DMS79 treated with DMSO at 0.1 percent for 48 hours (cell line): Measurements from ENCODE around the gene TMEM95.
A peak's percentile ranks its signal among the peaks of the same experiment; 100 is the strongest.

Experiments used
- DNase-seq: peaks from one replicate; lab custom pipeline; 2025; lab: John Stamatoyannopoulos, UW

The TMEM95 gene, protein sequence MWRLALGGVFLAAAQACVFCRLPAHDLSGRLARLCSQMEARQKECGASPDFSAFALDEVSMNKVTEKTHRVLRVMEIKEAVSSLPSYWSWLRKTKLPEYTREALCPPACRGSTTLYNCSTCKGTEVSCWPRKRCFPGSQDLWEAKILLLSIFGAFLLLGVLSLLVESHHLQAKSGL

DNA sequence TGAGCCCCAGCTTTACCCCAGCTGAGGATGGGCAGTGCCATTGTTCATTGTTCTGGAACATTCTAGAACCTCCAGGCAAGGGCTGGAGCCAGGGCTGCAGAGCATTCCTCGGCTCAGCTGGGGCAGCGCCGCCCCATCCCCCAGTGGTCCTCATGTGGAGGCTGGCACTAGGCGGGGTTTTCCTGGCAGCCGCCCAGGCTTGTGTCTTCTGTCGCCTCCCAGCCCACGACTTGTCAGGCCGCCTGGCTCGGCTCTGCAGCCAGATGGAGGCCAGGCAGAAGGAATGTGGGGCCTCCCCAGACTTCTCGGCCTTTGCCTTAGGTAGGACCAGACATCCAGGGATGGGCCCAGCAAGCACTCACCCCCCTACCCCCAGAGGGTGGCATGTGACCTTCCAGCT lies at the start of gene TMEM95:
Gene TMEM95, plus strand, starts transcription at position 104 of the 400 bp plus-strand sequence. Its CDS starts 49 bp downstream, at position 153.
- DNase-seq = no peak

DNA sequence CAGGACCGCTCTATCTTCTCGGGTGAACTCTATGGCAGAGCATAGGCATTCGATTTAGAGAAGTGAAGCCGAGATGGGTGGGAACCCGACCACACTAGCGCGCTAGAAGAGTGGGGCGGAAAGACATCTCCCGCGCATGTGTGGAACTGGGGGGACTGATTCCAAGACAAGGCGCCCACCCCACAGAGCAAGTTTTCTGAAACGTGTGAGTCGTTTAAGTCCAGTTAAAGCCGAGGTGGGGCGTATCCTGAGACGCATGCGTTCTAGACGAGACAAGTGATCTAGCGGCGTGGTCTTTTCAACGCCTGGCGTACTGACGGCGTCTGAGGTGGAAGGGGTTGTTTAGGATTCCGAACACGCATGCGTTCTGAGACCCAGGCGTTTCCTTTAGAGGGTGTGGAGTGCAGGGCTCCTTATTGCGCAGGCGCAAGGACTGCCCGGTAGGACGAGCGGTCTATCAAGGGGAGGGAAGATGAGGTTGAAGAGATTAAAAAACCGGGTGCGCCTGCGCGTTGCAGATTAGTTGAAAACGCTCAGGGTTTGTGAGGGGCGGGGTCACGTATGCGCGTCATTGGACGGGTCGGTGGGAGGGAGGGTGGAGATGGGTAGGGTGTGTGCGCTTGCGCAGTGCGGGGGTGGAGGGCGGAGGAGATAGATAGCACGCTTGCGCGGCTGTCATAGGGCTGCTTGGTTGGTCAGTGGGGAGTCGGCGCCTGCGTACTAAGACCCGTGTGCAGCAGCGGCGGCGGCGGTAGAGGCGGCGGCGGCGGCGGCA lies 47.9 kb upstream of the TMEM95 start, which contains the start of gene EIF5A:
Gene EIF5A, plus strand, starts transcription at position 718 of the 775 bp plus-strand sequence. CDS start 2,008 bp downstream, outside the sequence.
- DNase-seq = peak; percentile 99

DNA sequence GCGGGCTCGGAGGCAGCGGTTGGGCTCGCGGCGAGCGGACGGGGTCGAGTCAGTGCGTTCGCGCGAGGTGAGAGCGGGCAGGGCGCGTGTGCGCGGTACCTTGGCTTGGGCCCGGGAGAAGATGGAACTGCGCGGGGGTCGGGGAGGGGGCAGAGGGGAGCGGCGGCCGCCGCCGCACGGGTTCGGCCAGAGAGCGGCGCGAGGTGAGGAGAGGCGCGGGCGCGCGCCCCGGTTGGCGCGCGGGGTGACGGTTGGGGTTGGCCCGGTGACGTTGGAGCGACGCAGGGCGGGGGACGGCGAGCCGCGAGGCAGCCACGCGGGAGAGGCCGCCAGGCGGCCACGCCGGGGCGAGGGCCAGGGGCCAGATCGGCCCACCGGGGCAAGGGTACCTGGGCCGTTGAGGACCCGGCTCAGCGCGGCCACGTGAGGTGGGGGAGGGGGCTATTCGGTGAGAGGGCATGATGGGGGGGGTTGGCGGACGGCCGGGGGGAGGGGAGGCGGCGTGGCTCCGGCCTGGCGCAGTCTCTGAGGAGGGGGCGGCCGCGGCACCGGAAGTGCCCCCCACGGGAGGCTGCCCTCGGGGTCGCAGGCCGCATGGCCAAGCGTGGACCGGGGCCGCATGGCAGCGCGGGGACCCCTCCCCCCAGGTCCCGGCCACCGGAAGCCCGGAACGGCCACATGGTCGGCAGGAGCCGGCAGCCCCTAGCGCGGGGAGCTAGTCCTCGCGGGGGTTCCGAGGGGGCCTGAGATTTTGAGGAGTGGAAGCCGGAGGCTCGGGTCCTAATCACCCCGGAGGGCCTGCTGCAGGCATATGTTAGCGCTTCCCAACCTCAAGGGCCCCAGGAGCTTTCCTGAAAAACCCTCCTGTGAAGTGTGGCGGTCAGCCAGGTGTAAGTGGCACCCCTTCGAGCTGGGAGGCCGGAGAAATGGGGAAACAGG lies 47.0 kb upstream of the TMEM95 start:
- no peak for DNase-seq

DNA sequence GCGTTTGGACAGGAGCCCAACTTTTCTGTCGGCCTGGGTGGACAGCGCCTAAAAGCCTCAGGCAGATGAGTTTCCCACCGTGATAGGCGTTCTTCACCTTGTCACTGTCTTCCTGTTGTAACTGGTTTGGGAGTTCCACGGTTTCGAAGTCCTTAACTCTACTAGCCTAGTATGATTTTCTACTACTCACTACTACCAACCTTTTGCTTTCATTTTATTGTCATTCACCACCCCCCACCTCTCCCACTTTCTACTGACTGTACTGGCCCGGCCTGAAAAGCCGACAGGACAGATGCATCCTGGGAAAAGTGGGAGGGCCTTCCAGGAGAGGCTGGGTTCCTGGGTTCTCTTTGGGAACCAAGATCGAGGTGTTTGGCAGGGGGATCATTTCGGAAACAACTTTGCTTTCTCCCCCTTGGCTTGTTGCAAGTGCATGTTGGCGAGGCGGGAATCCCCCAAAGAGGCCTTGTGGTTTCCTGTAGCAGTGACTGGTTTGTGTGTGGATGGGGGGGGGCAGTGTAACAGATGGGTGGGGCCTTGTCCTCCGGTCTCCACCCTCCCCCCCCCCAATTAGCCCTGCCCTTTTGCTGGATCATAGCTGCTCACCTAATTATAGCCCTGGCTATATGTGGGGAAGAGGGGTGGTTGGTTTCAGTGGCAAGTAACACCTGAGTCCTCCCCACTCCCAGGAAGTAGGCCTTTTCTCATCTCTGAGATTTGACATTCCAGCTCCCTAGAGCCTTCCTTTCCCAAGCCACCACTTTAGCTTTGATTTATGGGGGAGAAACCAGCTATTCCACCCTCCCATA lies 46.1 kb upstream of the TMEM95 start:
- DNase-seq = peak; percentile 39

DNA sequence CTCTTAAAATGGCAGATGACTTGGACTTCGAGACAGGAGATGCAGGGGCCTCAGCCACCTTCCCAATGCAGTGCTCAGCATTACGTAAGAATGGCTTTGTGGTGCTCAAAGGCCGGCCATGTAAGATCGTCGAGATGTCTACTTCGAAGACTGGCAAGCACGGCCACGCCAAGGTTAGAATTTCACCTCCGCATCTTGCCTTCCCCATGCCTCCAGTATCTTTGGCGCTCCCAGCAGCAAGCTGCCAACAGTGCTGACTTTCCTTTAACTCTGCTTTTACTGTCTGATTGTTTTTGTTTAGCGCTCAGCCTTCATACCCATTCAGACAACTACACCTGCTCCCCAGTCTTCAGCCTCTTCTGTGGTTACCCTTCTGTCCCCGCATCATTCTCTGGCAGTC lies 45.3 kb upstream of the TMEM95 start:
- no peak for DNase-seq

DNA sequence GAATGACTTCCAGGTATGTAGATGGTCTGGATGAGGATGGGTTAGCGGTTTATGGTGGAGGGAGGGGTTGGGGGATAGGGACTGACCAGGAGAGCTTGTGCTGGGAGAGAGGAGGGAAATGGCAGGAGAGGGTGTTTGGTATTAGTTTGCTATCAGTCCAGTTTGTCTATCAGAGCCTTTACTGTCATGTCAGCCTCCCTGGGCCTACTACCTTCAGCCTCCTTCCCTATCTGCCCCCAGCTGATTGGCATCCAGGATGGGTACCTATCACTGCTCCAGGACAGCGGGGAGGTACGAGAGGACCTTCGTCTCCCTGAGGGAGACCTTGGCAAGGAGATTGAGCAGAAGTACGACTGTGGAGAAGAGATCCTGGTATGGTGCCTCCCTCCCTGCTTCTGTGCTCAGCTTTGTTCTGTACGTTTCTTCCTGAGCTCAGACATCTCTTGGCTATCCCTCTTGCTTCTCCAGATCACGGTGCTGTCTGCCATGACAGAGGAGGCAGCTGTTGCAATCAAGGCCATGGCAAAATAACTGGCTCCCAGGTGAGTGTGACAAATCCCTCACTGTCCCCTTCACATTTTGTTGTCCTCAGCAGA lies 43.7 kb upstream of the TMEM95 start:
- no peak for DNase-seq

DNA sequence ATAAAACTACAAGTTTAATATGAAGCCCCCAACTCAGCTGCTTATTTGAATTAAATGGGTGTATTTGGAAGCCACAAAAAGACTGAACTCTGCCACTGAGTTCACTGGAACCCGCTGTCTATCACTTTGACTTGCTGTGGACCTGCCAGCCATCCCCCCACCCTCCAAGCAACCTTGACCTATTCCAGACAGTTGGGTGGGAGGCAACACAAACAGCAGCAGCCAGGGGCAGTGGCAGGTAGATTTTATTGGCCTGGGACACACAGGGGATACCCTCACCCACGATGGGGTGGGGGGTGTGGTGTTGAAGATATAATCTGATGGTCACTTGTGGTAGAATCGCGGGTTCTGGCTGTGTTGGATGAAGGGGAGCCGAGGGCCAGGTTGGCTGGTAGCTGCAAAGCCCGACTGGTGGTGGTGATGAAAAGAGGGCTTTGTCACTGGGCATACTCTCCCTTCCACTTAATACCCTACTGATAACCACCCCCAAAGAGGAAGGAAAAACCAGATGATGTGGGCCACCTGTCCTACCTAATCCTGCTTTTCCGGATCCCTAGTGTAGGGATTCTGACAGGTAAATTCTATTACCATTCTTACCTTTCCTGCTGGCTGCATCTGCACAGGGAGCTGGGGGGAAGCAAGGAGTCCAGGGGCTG lies 42.4 kb upstream of the TMEM95 start:
- no peak for DNase-seq

DNA sequence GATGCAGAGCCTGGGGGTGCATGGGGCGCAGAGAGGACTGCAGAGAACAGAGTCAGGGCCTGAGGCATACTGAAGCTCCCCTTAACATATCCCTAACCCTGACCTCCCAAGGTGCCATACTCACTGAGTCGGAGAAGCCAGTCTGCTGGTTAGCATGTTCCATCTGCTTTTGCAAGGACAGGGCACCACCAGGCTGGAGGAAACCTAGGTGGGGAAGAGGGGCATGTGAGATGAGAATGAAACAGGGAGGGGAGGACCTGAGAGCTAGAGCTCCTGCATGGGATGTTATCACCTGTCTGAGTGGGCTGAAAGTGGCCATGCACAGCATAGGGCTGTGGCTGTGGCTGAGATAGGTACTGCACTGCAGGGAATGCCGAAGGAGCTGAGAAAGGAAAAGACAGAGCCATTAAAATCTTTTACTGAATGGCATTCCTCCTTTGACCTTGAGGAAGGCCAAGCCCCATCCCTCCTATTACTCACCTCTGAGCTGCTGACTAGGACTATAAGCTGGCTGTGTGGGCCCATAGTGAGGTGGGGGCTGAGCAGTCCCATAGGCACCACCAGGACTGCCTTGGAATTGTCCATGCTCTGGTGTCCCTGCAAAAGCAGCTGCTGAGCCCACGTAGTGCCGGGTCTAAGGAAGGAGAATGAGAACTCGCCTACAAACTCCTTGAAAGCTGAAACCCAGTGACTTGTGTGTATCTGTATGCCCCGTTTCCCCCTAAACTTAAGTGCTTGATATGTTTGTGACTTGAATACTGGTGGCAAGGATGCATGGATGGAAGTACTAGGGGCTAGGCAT lies 41.7 kb upstream of the TMEM95 start:
- DNase-seq = no peak

DNA sequence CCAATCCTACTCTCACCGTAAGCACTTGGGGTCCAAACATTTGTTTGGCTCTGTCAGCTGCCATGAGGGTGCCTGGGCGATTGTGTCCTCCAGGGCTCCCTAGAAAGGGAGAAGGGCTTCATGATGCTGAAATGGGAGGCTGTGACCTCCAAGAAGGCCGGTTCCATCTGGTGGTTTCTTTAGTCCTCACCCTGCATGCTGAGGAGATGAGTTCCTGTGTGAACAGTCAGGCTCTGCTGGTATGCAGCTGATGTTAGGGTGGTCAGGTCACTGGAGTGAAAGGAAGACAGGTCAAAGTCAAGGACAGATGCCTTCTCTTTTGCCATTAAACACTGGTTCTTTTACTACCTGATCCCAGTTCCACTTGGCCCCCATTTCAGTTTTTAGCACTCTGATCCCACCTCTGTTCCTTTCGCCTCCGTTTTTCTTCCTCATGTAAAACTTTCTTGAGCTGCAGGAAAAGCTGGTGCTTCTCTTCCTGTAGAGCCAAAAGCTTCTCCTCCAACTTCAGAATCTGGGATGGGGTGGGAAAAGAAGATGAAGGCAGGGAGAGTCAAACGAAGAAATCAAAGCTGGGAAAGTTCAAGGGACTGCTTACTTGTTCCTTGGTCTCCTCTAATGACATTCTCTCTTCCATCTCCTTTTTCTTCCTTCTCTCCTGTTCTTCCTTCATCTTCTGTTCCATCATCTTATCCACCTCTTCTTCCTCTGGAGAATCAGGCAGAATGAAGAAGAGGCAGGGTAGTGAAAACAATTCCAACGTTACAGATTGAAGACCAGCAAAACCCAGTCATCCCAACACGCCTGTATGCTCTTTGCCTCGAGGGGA lies 40.9 kb upstream of the TMEM95 start:
- DNase-seq = no peak

DNA sequence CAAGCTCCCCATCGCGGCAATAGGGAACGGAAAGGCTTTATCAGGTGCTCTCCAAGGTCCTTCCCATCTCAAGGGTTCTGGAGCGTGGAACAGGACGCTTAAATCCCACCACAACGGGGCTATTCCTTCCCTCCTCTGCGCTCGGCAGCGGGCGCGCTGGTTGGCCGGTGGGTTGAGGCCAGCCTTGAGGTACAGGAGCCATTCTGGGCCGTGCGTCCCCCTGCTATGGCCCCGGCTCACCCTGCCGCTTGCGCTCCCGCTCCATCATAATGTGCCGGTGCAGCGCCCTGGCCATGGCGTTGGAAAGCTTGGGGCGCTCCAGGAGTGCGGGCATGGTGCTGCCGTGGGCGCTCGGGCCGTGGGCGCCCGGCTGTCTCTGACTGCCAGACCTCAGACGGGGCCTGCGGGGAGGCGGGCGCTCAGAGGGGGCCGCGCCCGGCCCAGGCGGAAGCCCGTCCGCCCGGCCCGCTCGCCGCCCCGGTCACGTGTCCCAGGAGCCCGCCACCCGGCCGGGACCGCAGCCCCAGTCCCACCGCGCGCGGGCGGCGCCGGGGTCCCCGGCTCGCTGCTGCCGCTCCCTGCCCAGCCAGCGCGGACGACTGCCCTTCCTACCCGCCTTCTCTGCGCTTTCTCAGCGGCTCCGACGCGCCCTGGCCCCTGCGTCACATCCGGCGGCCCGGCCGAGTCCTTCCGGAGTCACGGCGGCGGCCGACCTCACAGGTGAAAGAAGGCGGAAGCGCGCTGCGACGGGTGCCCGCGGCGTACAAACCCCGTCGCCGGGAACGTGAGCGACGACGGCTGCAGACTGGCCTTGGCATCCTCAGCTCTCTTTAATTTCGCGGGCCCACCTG lies 40.0 kb upstream of the TMEM95 start, which contains the start of gene GPS2:
Gene GPS2, minus strand, starts transcription at position 642 of the 851 bp plus-strand sequence. Its CDS starts 308 bp downstream, at position 334.
- DNase-seq = peak; percentile 64

DNA sequence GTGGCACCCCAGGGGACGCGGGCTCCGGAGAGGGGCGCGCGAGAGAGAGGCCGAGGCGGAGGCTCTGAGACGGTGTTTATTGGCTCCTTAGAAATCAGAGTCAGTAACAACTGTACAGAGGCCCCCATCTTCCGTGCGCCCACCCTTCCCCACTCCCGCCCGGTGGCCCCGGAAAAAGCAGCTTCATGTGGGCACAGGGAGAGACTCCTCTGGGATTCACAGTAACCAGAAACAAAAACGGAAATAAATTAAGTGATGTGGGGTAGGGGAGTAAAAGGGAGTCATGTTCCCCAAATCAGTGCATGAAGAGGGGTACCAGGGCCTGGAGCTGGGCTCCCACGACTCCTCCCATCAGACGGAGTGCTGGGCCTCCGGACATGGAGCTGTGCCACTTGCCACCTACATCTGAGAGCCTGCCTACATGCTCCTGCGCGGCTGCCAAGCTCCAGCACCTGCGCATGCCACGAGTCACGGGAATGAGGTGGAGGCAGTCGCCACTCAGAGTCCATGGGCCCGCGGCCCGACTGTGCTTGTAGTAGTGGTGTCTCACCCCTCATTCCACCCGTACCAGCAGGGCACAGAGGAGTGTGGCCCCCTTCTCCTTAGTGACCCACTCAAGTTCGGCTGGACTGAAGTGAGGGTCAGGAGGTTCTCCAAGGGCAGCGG lies 39.3 kb upstream of the TMEM95 start:
- DNase-seq = no peak

DNA sequence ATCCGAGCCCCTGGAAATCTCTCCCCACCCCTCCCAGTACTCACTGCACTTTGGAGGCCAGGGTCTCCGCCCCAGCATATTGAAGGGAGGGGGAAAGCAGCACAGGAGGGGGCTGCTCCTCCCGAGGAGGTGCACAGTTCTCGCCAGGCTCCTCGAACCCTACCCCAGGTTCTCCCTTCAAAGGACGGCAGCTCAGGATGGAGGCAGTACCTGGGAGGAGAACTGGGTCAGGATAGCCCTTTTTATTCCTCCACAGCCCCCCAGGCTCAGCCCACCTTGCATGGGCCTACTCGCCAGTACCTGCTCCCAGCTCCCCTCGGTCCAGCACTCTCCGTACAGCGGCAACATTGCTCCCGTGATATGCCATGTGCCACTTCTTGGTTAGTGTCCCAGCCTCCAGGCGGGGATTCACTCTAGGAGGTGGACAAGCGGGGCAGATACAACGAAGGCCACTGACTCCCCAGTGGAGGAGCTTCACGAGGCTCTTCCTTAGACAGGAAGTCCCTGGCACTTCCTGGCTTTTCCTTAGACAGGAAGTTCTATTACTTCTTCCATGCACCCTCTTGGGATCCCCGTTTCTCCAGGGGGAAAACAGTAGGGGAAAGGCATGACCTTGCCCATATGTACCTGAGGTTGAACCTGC lies 37.7 kb upstream of the TMEM95 start:
- no peak for DNase-seq

DNA sequence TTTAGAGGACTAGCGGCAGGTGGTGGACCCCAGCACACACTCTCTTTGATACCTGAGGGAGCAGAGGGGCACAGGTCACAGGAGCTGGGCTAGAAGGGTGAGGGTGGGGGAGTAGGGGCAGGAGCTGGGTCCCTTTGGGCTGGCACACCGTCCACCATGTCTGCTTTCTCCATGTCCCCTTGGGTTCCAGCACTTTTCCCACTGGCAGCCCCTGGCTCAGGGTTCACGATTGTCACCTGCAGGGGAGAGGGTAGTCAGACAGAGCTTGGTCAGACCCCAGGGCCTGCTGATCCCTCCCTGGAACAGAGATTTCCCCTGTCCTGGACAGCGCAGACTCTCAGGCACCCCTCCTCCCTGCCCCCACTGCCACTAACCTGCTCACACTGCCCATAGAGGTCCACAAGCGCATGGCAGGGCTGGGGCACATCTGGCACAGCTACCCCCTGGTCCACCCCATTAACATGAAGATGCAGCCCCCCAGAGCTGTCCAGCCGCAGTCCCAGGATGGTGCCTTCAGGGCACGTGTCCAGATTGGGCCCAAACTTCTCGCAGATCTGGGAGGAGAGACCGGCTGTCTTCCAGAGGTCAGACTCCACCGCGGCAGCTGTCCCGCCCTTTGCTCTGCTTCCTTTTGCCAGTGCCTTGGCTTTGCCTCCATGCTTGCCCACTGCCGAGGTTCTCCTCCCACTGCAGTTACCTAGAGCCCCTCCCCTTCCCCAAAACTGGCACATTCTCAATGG lies 36.7 kb upstream of the TMEM95 start:
- no peak for DNase-seq

DNA sequence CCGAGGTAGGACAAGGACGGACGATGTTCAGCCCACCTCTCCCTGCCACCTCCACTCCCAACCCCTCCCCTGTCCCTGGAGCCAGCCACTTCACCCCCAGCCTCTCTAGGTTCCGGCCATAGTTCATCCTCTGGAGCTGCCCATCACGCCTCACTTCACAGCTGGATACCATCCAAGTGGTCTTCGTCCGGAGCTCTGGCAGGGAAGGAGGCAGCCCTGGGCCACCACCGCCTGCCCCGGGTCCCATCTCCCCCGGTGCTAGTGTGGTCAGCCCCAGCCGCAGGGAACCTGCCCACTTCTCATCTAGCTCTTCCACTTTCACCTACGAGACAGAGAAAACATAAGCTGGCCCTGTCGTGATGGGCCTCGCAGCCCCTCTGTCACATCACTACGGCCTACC lies 33.5 kb upstream of the TMEM95 start:
- no peak for DNase-seq

DNA sequence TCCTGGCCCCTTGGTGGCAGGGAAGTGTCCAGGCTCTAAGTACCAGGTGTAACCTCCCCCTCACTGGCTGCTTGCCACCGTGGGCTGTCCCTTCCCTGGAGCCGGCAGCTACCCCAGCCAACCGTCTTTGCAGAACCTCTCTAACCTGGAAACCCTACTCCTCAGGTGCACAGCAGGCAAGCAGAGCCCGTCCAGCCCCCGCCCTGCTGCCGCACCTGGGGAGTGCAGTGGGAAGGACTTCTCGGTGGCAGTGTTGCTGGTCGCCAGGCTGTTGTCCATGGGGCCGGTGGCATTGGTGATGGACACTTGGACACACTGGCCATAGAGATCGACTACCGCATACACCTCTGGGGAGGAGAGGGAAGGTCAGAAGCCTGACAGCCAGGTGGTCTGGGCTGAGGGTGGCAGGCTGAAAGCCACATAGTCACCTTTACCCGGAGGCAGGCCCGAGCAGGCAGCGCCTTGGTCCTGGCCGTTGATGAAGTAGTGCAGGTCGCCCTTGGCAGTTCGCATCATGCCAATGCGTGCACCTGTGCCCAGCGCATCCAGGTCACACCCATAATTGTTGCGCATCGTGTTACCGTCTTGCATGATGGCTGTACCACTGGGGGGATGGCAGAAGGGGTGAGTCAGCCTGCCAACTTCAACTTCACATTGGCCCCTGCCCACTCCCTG lies 32.3 kb upstream of the TMEM95 start:
- DNase-seq = no peak
